ENCODE results near the gene LONP2.

Gene LONP2

GRCh38 chr16:48250520-48251278, 6.6 kb downstream of the LONP2 start:
- H3K4me3 ChIP-seq (ENCODE audit: control insufficient read depth, low read depth, low read length) = no peak overlapping the region
- TF ChIP-seq, protein P1, sequence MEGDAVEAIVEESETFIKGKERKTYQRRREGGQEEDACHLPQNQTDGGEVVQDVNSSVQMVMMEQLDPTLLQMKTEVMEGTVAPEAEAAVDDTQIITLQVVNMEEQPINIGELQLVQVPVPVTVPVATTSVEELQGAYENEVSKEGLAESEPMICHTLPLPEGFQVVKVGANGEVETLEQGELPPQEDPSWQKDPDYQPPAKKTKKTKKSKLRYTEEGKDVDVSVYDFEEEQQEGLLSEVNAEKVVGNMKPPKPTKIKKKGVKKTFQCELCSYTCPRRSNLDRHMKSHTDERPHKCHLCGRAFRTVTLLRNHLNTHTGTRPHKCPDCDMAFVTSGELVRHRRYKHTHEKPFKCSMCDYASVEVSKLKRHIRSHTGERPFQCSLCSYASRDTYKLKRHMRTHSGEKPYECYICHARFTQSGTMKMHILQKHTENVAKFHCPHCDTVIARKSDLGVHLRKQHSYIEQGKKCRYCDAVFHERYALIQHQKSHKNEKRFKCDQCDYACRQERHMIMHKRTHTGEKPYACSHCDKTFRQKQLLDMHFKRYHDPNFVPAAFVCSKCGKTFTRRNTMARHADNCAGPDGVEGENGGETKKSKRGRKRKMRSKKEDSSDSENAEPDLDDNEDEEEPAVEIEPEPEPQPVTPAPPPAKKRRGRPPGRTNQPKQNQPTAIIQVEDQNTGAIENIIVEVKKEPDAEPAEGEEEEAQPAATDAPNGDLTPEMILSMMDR (IDR thresholded peaks at IDR 0.05; ENCODE audit: control insufficient read depth, insufficient read depth, low read depth, low read length, missing control alignments) = no peak
- DNase-seq (ENCODE audit: low read depth) = no peak

DNA sequence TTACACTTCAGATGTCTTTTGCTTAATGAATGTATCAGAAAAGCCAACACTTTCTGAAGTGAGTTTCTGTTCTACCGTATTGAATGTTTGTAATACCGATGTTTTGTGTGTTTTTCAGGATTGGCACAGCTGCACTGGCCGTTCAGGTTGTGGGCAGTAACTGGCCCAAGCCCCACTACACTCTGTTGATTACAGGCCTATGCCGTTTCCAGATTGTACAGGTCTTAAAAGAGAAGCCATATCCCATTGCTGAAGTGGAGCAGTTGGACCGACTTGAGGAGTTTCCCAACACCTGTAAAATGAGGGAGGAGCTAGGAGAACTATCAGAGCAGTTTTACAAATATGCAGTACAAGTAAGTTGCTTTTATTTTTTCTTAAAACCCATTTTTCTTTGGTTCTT, 7.9 kb downstream of the LONP2 start:
- DNase-seq (ENCODE audit: low read depth) = no peak
- TF ChIP-seq, protein P1 (IDR thresholded peaks at IDR 0.05; ENCODE audit: control insufficient read depth, insufficient read depth, low read depth, low read length, missing control alignments) = no peak
- no peak overlapping the region for H3K4me3 ChIP-seq (ENCODE audit: control insufficient read depth, low read depth, low read length)

DNA sequence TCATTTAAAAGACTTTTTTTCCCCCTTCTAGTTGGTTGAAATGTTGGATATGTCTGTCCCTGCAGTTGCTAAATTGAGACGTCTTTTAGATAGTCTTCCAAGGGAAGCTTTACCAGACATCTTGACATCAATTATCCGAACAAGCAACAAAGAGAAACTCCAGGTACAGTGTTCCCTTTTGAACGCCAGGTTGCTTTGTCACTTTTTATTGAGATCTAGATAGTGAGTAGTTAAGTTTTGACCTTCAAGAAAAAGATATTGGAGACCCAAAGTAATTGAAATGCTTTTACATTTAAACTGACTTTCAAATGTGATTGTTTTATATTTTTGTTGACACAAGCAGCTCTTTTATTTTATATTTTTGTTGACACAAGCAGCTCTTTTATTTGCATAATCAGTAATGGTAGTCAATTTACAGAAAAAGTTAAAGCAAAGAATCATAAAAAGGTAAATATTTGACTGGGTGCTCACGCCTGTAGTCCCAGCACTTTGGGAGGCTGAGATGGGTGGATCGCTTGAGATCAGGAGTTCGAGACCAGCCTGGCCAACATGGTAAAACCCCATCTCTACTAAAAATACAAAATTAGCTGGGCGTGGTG, 12.6 kb downstream of the LONP2 start:
- no peak for DNase-seq (ENCODE audit: low read depth)
- TF ChIP-seq, protein P1 (IDR thresholded peaks at IDR 0.05; ENCODE audit: control insufficient read depth, insufficient read depth, low read depth, low read length, missing control alignments) = no peak
- H3K4me3 ChIP-seq (ENCODE audit: control insufficient read depth, low read depth, low read length) = no peak overlapping the region

GRCh38 chr16:48261569-48261968, 17.5 kb downstream of the LONP2 start:
- TF ChIP-seq, protein P1 (IDR thresholded peaks at IDR 0.05; ENCODE audit: control insufficient read depth, insufficient read depth, low read depth, low read length, missing control alignments) = no peak
- no peak for DNase-seq (ENCODE audit: low read depth)
- no peak overlapping the region for H3K4me3 ChIP-seq (ENCODE audit: control insufficient read depth, low read depth, low read length)

GRCh38 chr16:48262631-48263030, 18.5 kb downstream of the LONP2 start:
- TF ChIP-seq, protein P1 (IDR thresholded peaks at IDR 0.05; ENCODE audit: control insufficient read depth, insufficient read depth, low read depth, low read length, missing control alignments) = no peak
- no peak overlapping the region for H3K4me3 ChIP-seq (ENCODE audit: control insufficient read depth, low read depth, low read length)
- DNase-seq (ENCODE audit: low read depth) = no peak

DNA sequence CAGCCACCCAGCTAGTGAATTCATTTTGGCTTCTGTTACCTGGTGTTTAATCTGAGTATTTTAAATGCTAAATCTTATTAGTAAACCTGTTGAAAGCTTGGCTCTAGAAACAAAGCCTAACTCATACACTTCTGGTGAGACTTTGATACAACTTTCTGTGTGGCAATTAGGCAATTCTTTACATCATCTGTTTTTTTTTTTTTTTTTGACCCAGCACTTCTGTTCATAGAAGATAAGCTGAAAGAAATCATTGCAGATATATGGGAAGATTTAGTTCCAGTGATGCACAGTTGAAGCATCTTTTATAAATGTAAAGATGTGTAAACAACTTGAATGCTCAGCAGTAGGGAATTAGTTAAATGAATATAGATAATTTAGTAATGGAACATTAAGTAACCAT, 24.9 kb downstream of the LONP2 start:
- DNase-seq (ENCODE audit: low read depth) = no peak
- TF ChIP-seq, protein P1 (IDR thresholded peaks at IDR 0.05; ENCODE audit: control insufficient read depth, insufficient read depth, low read depth, low read length, missing control alignments) = no peak
- H3K4me3 ChIP-seq (ENCODE audit: control insufficient read depth, low read depth, low read length) = no peak overlapping the region

Measured in AG09309 (cell line).